HepG2 (cell line): Measurements from ENCODE around the gene AK6. TPM values are rescaled to one million over a fixed set of nuclear protein-coding genes. Genes with fewer than 3 reads are reported as not detected.

ENCODE experiments used
- AKAP8 ChIP-seq: sonication (generic); formaldehyde crosslinking; IDR thresholded peaks from 2 replicates; pipeline ENCODE4 v1.5.1; 2020; ENCODE audit warnings: mild to moderate bottlenecking, missing genetic modification reagents
- ATF7 ChIP-seq, 2 experiments: fragments of 450-650 bp in 1 of 2; sonication (generic) in 1 of 2; formaldehyde crosslinking in 1 of 2; IDR thresholded peaks; 2 replicates each; pipeline versions ENCODE4 v1.4.0 to v1.6.1; 2016 to 2020; ENCODE audit warnings: antibody characterized with exemption in 1 of 2, mild to moderate bottlenecking in 1 of 2, missing genetic modification reagents in 1 of 2
- CBX2 ChIP-seq, 2 experiments: fragments of 200-600 bp in 1 of 2; sonication (generic); formaldehyde crosslinking in 1 of 2; IDR thresholded peaks; 2 replicates each; pipeline versions ENCODE4 v1.7.0 to v1.8.1; 2018 to 2022; ENCODE audit warnings: low read depth in 2 of 2, low read length in 1 of 2, mild to moderate bottlenecking in 1 of 2, missing genetic modification reagents in 1 of 2
- CHD4 ChIP-seq: fragments of 200-600 bp; sonication (generic); IDR thresholded peaks from 2 replicates; pipeline ENCODE4 v1.7.0; 2017; ENCODE audit warnings: mild to moderate bottlenecking, low read length, borderline replicate concordance
- ELF1 ChIP-seq: sonication (generic); formaldehyde crosslinking; IDR thresholded peaks from 2 replicates; pipeline ENCODE4 v1.4.0; 2020; ENCODE audit warnings: missing genetic modification reagents
- ESRRA ChIP-seq: sonication (generic); formaldehyde crosslinking; IDR thresholded peaks from 2 replicates; pipeline ENCODE4 v1.5.1; 2020; ENCODE audit warnings: mild to moderate bottlenecking, low read depth, missing genetic modification reagents
- KMT2B ChIP-seq: IDR thresholded peaks from 2 replicates; pipeline ENCODE4 v1.6.1; 2016; ENCODE audit warnings: missing genetic modification reagents, missing compliant biosample characterization
- MED1 ChIP-seq: sonication (generic); formaldehyde crosslinking; IDR thresholded peaks from 2 replicates; pipeline ENCODE4 v1.4.0; 2020; ENCODE audit warnings: missing genetic modification reagents
- PAXIP1 ChIP-seq: sonication (generic); formaldehyde crosslinking; conservative IDR thresholded peaks from 2 replicates; pipeline ENCODE4 v1.4.0; 2020; ENCODE audit warnings: mild to moderate bottlenecking, missing genetic modification reagents, moderate library complexity
- SAP130 ChIP-seq: IDR thresholded peaks from 2 replicates; pipeline ENCODE4 v1.6.1; 2016; ENCODE audit warnings: low read depth
- SRSF4 ChIP-seq: fragments of 200-400 bp; formaldehyde crosslinking; IDR thresholded peaks from one replicate; pipeline ENCODE4 v1.6.1; 2018; ENCODE audit warnings: mild to moderate bottlenecking, low read depth, low read length, moderate library complexity; ENCODE audit not compliant: poor library complexity, severe bottlenecking
- ZBTB46 ChIP-seq: sonication (generic); formaldehyde crosslinking; IDR thresholded peaks from 2 replicates; pipeline ENCODE4 v1.4.0; 2020; ENCODE audit warnings: mild to moderate bottlenecking, missing genetic modification reagents, borderline replicate concordance
- ZGPAT ChIP-seq: IDR thresholded peaks from 2 replicates; pipeline ENCODE4 v1.6.1; 2016; ENCODE audit warnings: mild to moderate bottlenecking
- ZMYM4 ChIP-seq: sonication (generic); formaldehyde crosslinking; IDR thresholded peaks from 2 replicates; pipeline ENCODE4 v1.8.1; 2023; ENCODE audit warnings: mild to moderate bottlenecking, missing genetic modification reagents
- ZNF143 ChIP-seq: sonication (generic); formaldehyde crosslinking; IDR thresholded peaks from 2 replicates; pipeline ENCODE4 v1.4.0; 2020; ENCODE audit warnings: missing genetic modification reagents
- ZNF383 ChIP-seq: sonication (generic); formaldehyde crosslinking; IDR thresholded peaks from 2 replicates; pipeline ENCODE4 v1.4.0; 2020; ENCODE audit warnings: missing genetic modification reagents, mild to moderate bottlenecking, borderline replicate concordance
- ZNF44 ChIP-seq: sonication (generic); formaldehyde crosslinking; IDR thresholded peaks from 2 replicates; pipeline ENCODE4 v1.5.1; 2020; ENCODE audit warnings: mild to moderate bottlenecking, missing genetic modification reagents
- ZNF451 ChIP-seq: sonication (generic); formaldehyde crosslinking; IDR thresholded peaks from 2 replicates; pipeline ENCODE4 v1.5.0; 2020; ENCODE audit warnings: mild to moderate bottlenecking, missing genetic modification reagents
- ZNF549 ChIP-seq: sonication (generic); formaldehyde crosslinking; IDR thresholded peaks from 2 replicates; pipeline ENCODE4 v1.5.0; 2020; ENCODE audit warnings: missing genetic modification reagents
- ZNF564 ChIP-seq: sonication (generic); formaldehyde crosslinking; IDR thresholded peaks from 2 replicates; pipeline ENCODE4 v1.8.1; 2023; ENCODE audit warnings: mild to moderate bottlenecking, missing genetic modification reagents
- ZNF678 ChIP-seq: sonication (generic); formaldehyde crosslinking; IDR thresholded peaks from 2 replicates; pipeline ENCODE4 v1.4.0; 2020; ENCODE audit warnings: mild to moderate bottlenecking, missing genetic modification reagents
- ZNF879 ChIP-seq: sonication (generic); formaldehyde crosslinking; IDR thresholded peaks from 2 replicates; pipeline ENCODE4 v1.8.1; 2023; ENCODE audit warnings: missing genetic modification reagents
- ZSCAN21 ChIP-seq: sonication (generic); formaldehyde crosslinking; IDR thresholded peaks from 2 replicates; pipeline ENCODE4 v1.8.0; 2022; ENCODE audit warnings: mild to moderate bottlenecking, missing genetic modification reagents, moderate library complexity, borderline replicate concordance
- polyA plus RNA-seq, 8 experiments: library from polyadenylated mRNA; depleted of rRNA in 3 of 8; stranded (reverse) in 7 of 8; unstranded in 1 of 8; fragments of >200 nt; fragmentation: Illumina TruSeq in 4 of 8; extraction: Trizol in 4 of 8; gene quantifications; 2 replicates each; pipeline versions ENCODE4 v1.2.1 to v1.2.3, GENCODE V29; 2011 to 2016; ENCODE audit warnings: low read depth in 4 of 8, missing spikeins in 1 of 8, mixed read lengths in 1 of 8; ENCODE audit not compliant: insufficient read depth in 1 of 8
- total RNA-seq, 5 experiments: library from RNA; depleted of rRNA; stranded (reverse); fragments of >200 nt; fragmentation: Illumina TruSeq; extraction: Trizol; gene quantifications; 2 replicates each; pipeline ENCODE4 v1.2.3, GENCODE V29; 2016; ENCODE audit warnings: low read depth in 1 of 5

AK6 gene
- total and polyA plus RNA-seq, 2 of the 13 experiments (the other 11 are each of a cell fraction or from before 2014, with no cell fraction given), result 31.1 to 77.2 TPM

GRCh38 chr5:69369340-69370121 is at the start of gene AK6, which contains the start of the genes RAD17 and TAF9 (continued):
- TF ChIP-seq ATF7 (IDR thresholded peaks at IDR 0.05), result no peak
- TF ChIP-seq ATF7 (CRISPR knock-in tag; IDR thresholded peaks at IDR 0.05), result no peak; the same call in 1 of the 2 replicates
- TF ChIP-seq ELF1 (CRISPR knock-in tag), result peak; percentile 74
- no peak for TF ChIP-seq ZSCAN21 (CRISPR knock-in tag)
- TF ChIP-seq ZNF879 (CRISPR knock-in tag), result no peak
- TF ChIP-seq ZNF44, result 0 out of 2 replicates have a peak, but pooled peaks have one; percentile 33
- TF ChIP-seq CHD4, result no peak
- peak; percentile 50; the same call in 1 of the 2 replicates for TF ChIP-seq AKAP8
- TF ChIP-seq CBX2 (IDR thresholded peaks at IDR 0.05; ENCODE audit: low read depth, low read length), result no peak
- no peak for TF ChIP-seq CBX2 (CRISPR knock-in tag; IDR thresholded peaks at IDR 0.05; ENCODE audit: low read depth)
- TF ChIP-seq ZGPAT (CRISPR knock-in tag), result peak; percentile 91
- TF ChIP-seq ZNF451 (CRISPR knock-in tag), result 0 out of 2 replicates have a peak, but pooled peaks have one; percentile 12
- TF ChIP-seq ESRRA (CRISPR knock-in tag), result no peak
- 0 out of 2 replicates have a peak, but pooled peaks have one; percentile 52 for TF ChIP-seq ZNF383
- no peak for TF ChIP-seq ZNF549 (CRISPR knock-in tag)
- peak; percentile 85 for TF ChIP-seq ZMYM4 (CRISPR knock-in tag)
- TF ChIP-seq MED1 (CRISPR knock-in tag), result peak; percentile 69
- TF ChIP-seq ZNF564 (CRISPR knock-in tag), result 0 out of 2 replicates have a peak, but pooled peaks have one; percentile 63
- peak; percentile 96 for TF ChIP-seq KMT2B
- no peak for TF ChIP-seq ZBTB46 (CRISPR knock-in tag)
- no peak for TF ChIP-seq SRSF4
- TF ChIP-seq PAXIP1, result peak; percentile 46
- peak; percentile 86 for TF ChIP-seq SAP130
- TF ChIP-seq ZNF678, result peak; percentile 83; the same call in 1 of the 2 replicates
- peak; percentile 54; the same call in 1 of the 2 replicates for TF ChIP-seq ZNF143 (CRISPR knock-in tag)
